ENCODE measurements around the gene MAP2K5.

Gene MAP2K5

GRCh38 chr15:67769497-67770357 lies 227.2 kb downstream of the MAP2K5 start:
- H3K4me3 ChIP-seq (ENCODE audit: low read length in 2 of 2) = no peak overlapping the region
- H2AFZ ChIP-seq (ENCODE audit: low read length) = no peak overlapping the region
- H3K36me3 ChIP-seq (replicated peaks in 1 of 2; ENCODE audit: control insufficient read depth in 2 of 2, insufficient read depth in 2 of 2, low read length in 2 of 2) = no peaks in the 10 kb centered on the region
- no peak overlapping the region for H3K23ac ChIP-seq (ENCODE audit: low read depth, low read length, poor library complexity)
- H2BK15ac ChIP-seq (ENCODE audit: low read length) = no peak overlapping the region
- no peak overlapping the region for H3K9ac ChIP-seq (ENCODE audit: low read depth, low read length, poor library complexity)
- H2BK5ac ChIP-seq (ENCODE audit: low read length) = no peak overlapping the region
- no peaks in the 10 kb centered on the region for H3K27me3 ChIP-seq (ENCODE audit: control insufficient read depth in 3 of 3, insufficient read depth in 3 of 3, low read depth in 1 of 3, low read length in 3 of 3)
- no peaks in the 10 kb centered on the region for H3K9me3 ChIP-seq (replicated peaks in 1 of 2; ENCODE audit: control insufficient read depth in 2 of 2, insufficient read depth in 1 of 2, low read depth in 1 of 2, low read length in 2 of 2)
- H2BK120ac ChIP-seq (ENCODE audit: low read depth, low read length) = no peak overlapping the region
- WGBS, 2 donors (ENCODE audit: extremely low coverage in 2 of 2, insufficient read length in 2 of 2, insufficient replicate concordance in 1 of 2) = no CpG with 5 or more reads among the region's 13 CpGs
- H3K18ac ChIP-seq (ENCODE audit: low read length) = no peak overlapping the region
- H2BK12ac ChIP-seq (ENCODE audit: low read length) = no peak overlapping the region
- no peak for DNase-seq (ENCODE audit: low spot score)
- H3K79me1 ChIP-seq (ENCODE audit: low read depth, low read length) = no peaks in the 10 kb centered on the region
- H3K4ac ChIP-seq (ENCODE audit: low read length) = no peak overlapping the region
- H4K91ac ChIP-seq (ENCODE audit: low read depth, low read length, poor library complexity) = no peak overlapping the region
- H3K14ac ChIP-seq (ENCODE audit: low read length) = no peak overlapping the region
- H4K8ac ChIP-seq (ENCODE audit: low read depth, low read length) = no peak overlapping the region
- no peak overlapping the region for H3K27ac ChIP-seq (replicated peaks; ENCODE audit: low read length)
- H3K4me1 ChIP-seq (ENCODE audit: control insufficient read depth in 2 of 2, insufficient read depth in 1 of 2, low read depth in 1 of 2, low read length in 2 of 2) = peaks cover 2 to 8% of the 10 kb centered on the region in 2 donors
- H2AK5ac ChIP-seq (ENCODE audit: low read depth, low read length) = no peak overlapping the region
- H3K4me2 ChIP-seq (ENCODE audit: insufficient read depth, low read length, poor library complexity, severe bottlenecking) = no peak overlapping the region

GRCh38 chr15:67770358-67770628 lies 227.8 kb downstream of the MAP2K5 start:
- Histone ChIP-seq H3K9me3 (replicated peaks in 1 of 2; ENCODE audit: control insufficient read depth in 2 of 2, insufficient read depth in 1 of 2, low read depth in 1 of 2, low read length in 2 of 2) (no peaks in the 10 kb centered on the region), H4K8ac (ENCODE audit: low read depth, low read length) (no peak overlapping the region), H3K27ac (replicated peaks; ENCODE audit: low read length) (no peak overlapping the region), H2AFZ (ENCODE audit: low read length) (no peak overlapping the region), H3K9ac (ENCODE audit: low read depth, low read length, poor library complexity) (no peak overlapping the region), H3K4me1 (ENCODE audit: control insufficient read depth in 2 of 2, insufficient read depth in 1 of 2, low read depth in 1 of 2, low read length in 2 of 2) (peaks cover 2 to 8% of the 10 kb centered on the region in 2 donors), H2BK15ac (ENCODE audit: low read length) (no peak overlapping the region), H4K91ac (ENCODE audit: low read depth, low read length, poor library complexity) (no peak overlapping the region), H2BK120ac (ENCODE audit: low read depth, low read length) (no peak overlapping the region), H2BK12ac (ENCODE audit: low read length) (no peak overlapping the region), H3K36me3 (replicated peaks in 1 of 2; ENCODE audit: control insufficient read depth in 2 of 2, insufficient read depth in 2 of 2, low read length in 2 of 2) (no peaks in the 10 kb centered on the region), H3K27me3 (ENCODE audit: control insufficient read depth in 3 of 3, insufficient read depth in 3 of 3, low read depth in 1 of 3, low read length in 3 of 3) (no peaks in the 10 kb centered on the region), H3K79me1 (ENCODE audit: low read depth, low read length) (no peaks in the 10 kb centered on the region), H3K4ac (ENCODE audit: low read length) (no peak overlapping the region), H3K4me2 (ENCODE audit: insufficient read depth, low read length, poor library complexity, severe bottlenecking) (no peak overlapping the region), H3K18ac (ENCODE audit: low read length) (no peak overlapping the region), H2AK5ac (ENCODE audit: low read depth, low read length) (no peak overlapping the region), H3K4me3 (ENCODE audit: low read length in 2 of 2) (no peak overlapping the region), H3K14ac (ENCODE audit: low read length) (no peak overlapping the region), H2BK5ac (ENCODE audit: low read length) (no peak overlapping the region), H3K23ac (ENCODE audit: low read depth, low read length, poor library complexity) (no peak overlapping the region)
- WGBS, 2 donors (ENCODE audit: extremely low coverage in 2 of 2, insufficient read length in 2 of 2, insufficient replicate concordance in 1 of 2) = no CpG with 5 or more reads among the region's 3 CpGs
- no peak for DNase-seq (ENCODE audit: low spot score)

DNA sequence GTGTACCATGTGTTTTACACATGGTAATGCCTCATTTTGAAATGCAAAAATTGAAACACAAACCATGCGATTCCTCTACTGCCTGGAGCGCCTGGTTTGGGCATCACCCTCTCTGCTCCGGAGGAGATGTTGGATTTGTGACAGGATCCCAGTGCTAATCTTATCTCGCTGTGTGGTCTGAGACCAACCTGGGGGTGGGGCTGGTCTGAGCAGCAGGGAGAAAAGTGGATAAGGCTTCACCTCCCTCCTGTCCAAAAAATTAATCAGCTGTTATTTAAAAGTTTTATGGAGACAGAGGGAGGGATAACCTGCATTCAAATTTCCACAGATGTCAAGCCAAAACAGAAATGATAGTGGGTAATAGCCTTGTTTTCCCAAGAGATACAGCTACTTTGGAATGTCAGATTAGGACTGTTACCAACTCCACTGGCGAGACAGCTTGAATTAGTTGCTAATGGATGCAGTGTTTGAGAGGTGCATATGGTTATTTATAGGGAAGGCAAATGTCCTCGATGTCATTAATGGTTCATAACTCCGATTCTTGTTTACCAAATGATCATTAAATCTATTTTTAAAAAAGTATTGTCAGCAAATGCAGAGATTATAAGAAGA lies 228.8 kb downstream of the MAP2K5 start:
- no peak overlapping the region for H3K27ac ChIP-seq (replicated peaks; ENCODE audit: low read length)
- no peak overlapping the region for H2BK120ac ChIP-seq (ENCODE audit: low read depth, low read length)
- H2BK12ac ChIP-seq (ENCODE audit: low read length) = no peak overlapping the region
- H2AFZ ChIP-seq (ENCODE audit: low read length) = no peak overlapping the region
- no peak for DNase-seq (ENCODE audit: low spot score)
- H3K4me3 ChIP-seq (ENCODE audit: low read length in 2 of 2) = no peak overlapping the region
- H2BK15ac ChIP-seq (ENCODE audit: low read length) = no peak overlapping the region
- no peaks in the 10 kb centered on the region for H3K27me3 ChIP-seq (ENCODE audit: control insufficient read depth in 3 of 3, insufficient read depth in 3 of 3, low read depth in 1 of 3, low read length in 3 of 3)
- no peak overlapping the region for H2BK5ac ChIP-seq (ENCODE audit: low read length)
- no peak overlapping the region for H3K4me2 ChIP-seq (ENCODE audit: insufficient read depth, low read length, poor library complexity, severe bottlenecking)
- no peak overlapping the region for H4K91ac ChIP-seq (ENCODE audit: low read depth, low read length, poor library complexity)
- no peak overlapping the region for H3K14ac ChIP-seq (ENCODE audit: low read length)
- no peaks in the 10 kb centered on the region for H3K9me3 ChIP-seq (replicated peaks in 1 of 2; ENCODE audit: control insufficient read depth in 2 of 2, insufficient read depth in 1 of 2, low read depth in 1 of 2, low read length in 2 of 2)
- no peaks in the 10 kb centered on the region for H3K36me3 ChIP-seq (replicated peaks in 1 of 2; ENCODE audit: control insufficient read depth in 2 of 2, insufficient read depth in 2 of 2, low read length in 2 of 2)
- H3K23ac ChIP-seq (ENCODE audit: low read depth, low read length, poor library complexity) = no peak overlapping the region
- H2AK5ac ChIP-seq (ENCODE audit: low read depth, low read length) = no peak overlapping the region
- no peaks in the 10 kb centered on the region for H3K79me1 ChIP-seq (ENCODE audit: low read depth, low read length)
- no peak overlapping the region for H3K18ac ChIP-seq (ENCODE audit: low read length)
- no peak overlapping the region for H3K4ac ChIP-seq (ENCODE audit: low read length)
- WGBS, 2 donors (ENCODE audit: extremely low coverage in 2 of 2, insufficient read length in 2 of 2, insufficient replicate concordance in 1 of 2) = no CpG with 5 or more reads among the region's 7 CpGs
- H3K9ac ChIP-seq (ENCODE audit: low read depth, low read length, poor library complexity) = no peak overlapping the region
- H3K4me1 ChIP-seq (ENCODE audit: control insufficient read depth in 2 of 2, insufficient read depth in 1 of 2, low read depth in 1 of 2, low read length in 2 of 2) = peaks cover 0 to 2% of the 10 kb centered on the region in 2 donors
- H4K8ac ChIP-seq (ENCODE audit: low read depth, low read length) = no peak overlapping the region

DNA sequence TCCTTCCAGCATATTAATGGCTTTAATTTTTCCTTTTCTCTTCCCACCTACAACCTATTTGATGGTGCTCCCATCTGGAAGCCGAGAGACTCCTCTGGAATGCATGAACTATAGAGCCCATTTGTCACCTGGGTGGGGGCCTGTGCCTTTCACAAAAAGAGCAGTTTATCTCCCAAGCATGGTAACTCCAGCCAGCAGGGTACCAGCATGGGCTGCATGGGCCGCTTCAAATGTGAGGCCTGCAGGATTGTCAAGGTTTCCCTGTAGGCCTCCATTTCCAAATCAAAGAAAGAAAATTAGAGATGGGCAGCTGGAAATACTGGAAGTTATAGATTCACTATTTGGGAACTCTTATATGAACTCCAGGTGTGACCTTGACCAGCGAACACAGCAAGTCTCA lies 232.1 kb downstream of the MAP2K5 start:
- no peak overlapping the region for H3K23ac ChIP-seq (ENCODE audit: low read depth, low read length, poor library complexity)
- H3K27ac ChIP-seq (replicated peaks; ENCODE audit: low read length) = no peak overlapping the region
- no peak overlapping the region for H2AK5ac ChIP-seq (ENCODE audit: low read depth, low read length)
- H3K4me1 ChIP-seq (ENCODE audit: control insufficient read depth in 2 of 2, insufficient read depth in 1 of 2, low read depth in 1 of 2, low read length in 2 of 2) = peaks cover 4 to 8% of the 10 kb centered on the region in 2 donors
- H4K8ac ChIP-seq (ENCODE audit: low read depth, low read length) = no peak overlapping the region
- H3K27me3 ChIP-seq (ENCODE audit: control insufficient read depth in 3 of 3, insufficient read depth in 3 of 3, low read depth in 1 of 3, low read length in 3 of 3) = no peaks in the 10 kb centered on the region
- no peak overlapping the region for H3K9ac ChIP-seq (ENCODE audit: low read depth, low read length, poor library complexity)
- DNase-seq (ENCODE audit: low spot score) = no peak
- H2BK5ac ChIP-seq (ENCODE audit: low read length) = no peak overlapping the region
- no peak overlapping the region for H2BK15ac ChIP-seq (ENCODE audit: low read length)
- H3K9me3 ChIP-seq (replicated peaks in 1 of 2; ENCODE audit: control insufficient read depth in 2 of 2, insufficient read depth in 1 of 2, low read depth in 1 of 2, low read length in 2 of 2) = no peaks in the 10 kb centered on the region
- no peak overlapping the region for H3K4me3 ChIP-seq (ENCODE audit: low read length in 2 of 2)
- H2BK12ac ChIP-seq (ENCODE audit: low read length) = no peak overlapping the region
- no peak overlapping the region for H3K18ac ChIP-seq (ENCODE audit: low read length)
- H2AFZ ChIP-seq (ENCODE audit: low read length) = no peak overlapping the region
- H4K91ac ChIP-seq (ENCODE audit: low read depth, low read length, poor library complexity) = no peak overlapping the region
- no peaks in the 10 kb centered on the region for H3K36me3 ChIP-seq (replicated peaks in 1 of 2; ENCODE audit: control insufficient read depth in 2 of 2, insufficient read depth in 2 of 2, low read length in 2 of 2)
- no peak overlapping the region for H2BK120ac ChIP-seq (ENCODE audit: low read depth, low read length)
- no peaks in the 10 kb centered on the region for H3K79me1 ChIP-seq (ENCODE audit: low read depth, low read length)
- H3K14ac ChIP-seq (ENCODE audit: low read length) = no peak overlapping the region
- H3K4me2 ChIP-seq (ENCODE audit: insufficient read depth, low read length, poor library complexity, severe bottlenecking) = no peak overlapping the region
- no peak overlapping the region for H3K4ac ChIP-seq (ENCODE audit: low read length)
- WGBS, 2 donors (ENCODE audit: extremely low coverage in 2 of 2, insufficient read length in 2 of 2, insufficient replicate concordance in 1 of 2) = no CpG with 5 or more reads among the region's 3 CpGs

All from neuronal stem cell (in vitro differentiated cells).